Ammon's horn (tissue), 1 donor: ENCODE data around the gene PSME1.
"Not testable (repeated sequence)": the region's sequence is repeated elsewhere in the genome, so short reads cannot be mapped to it uniquely, and the experiment has no call there.

ENCODE experiments used
- DNase-seq: peaks from one replicate; pipeline ENCODE4 v3.0.0-alpha.2; 2016; ENCODE audit warnings: low spot score

The PSME1 gene

GRCh38 chr14:24105609-24106239 is 30.3 kb upstream of the PSME1 start:
- not testable (repeated sequence) for DNase-seq

- DNase-seq, result no peak
These were observed 29.2 kb upstream of the PSME1 start for GRCh38 chr14:24106672-24107271.

GRCh38 chr14:24108336-24108874 is 27.6 kb upstream of the PSME1 start:
- no peak for DNase-seq

GRCh38 chr14:24110060-24110459 is 25.9 kb upstream of the PSME1 start:
- DNase-seq, result no peak

- no peak for DNase-seq
These were observed 25.5 kb upstream of the PSME1 start for GRCh38 chr14:24110523-24110922.

GRCh38 chr14:24113379-24113800 is 22.6 kb upstream of the PSME1 start:
- no peak for DNase-seq

- peak; percentile 89 for DNase-seq
These were observed 22.0 kb upstream of the PSME1 start for GRCh38 chr14:24113801-24114531.

GRCh38 chr14:24114532-24115421 is 21.2 kb upstream of the PSME1 start, which contains the start of the genes DCAF11 and NRL:
Gene DCAF11 (plus strand): TSS chr14:24114777. CDS start chr14:24115595, 818 bp downstream.
Gene NRL (minus strand): TSS chr14:24114949. CDS start chr14:24082848, 32,101 bp downstream.
- DNase-seq, result peak; percentile 100

- no peak for DNase-seq
These were observed 20.4 kb upstream of the PSME1 start for GRCh38 chr14:24115422-24116127.

GRCh38 chr14:24116128-24116814 is 19.7 kb upstream of the PSME1 start:
- DNase-seq, result no peak

- no peak for DNase-seq
These were observed 18.8 kb upstream of the PSME1 start for GRCh38 chr14:24117179-24117578.

GRCh38 chr14:24119691-24120090 is 16.3 kb upstream of the PSME1 start:
- no peak for DNase-seq

GRCh38 chr14:24121210-24121609 is 14.8 kb upstream of the PSME1 start:
- DNase-seq, result no peak

GRCh38 chr14:24122416-24122815 is 13.6 kb upstream of the PSME1 start:
- no peak for DNase-seq

- DNase-seq, result no peak
These were observed 13.1 kb upstream of the PSME1 start for GRCh38 chr14:24122898-24123297.

- no peak for DNase-seq
These were observed 12.3 kb upstream of the PSME1 start for GRCh38 chr14:24123424-24124417.

- DNase-seq, result no peak
These were observed 9.1 kb upstream of the PSME1 start for GRCh38 chr14:24126939-24127338.

GRCh38 chr14:24127673-24128072 is 8.3 kb upstream of the PSME1 start:
- DNase-seq, result no peak

GRCh38 chr14:24129410-24129998 is 6.5 kb upstream of the PSME1 start:
- DNase-seq, result no peak
